OCI-LY3 (cell line): ENCODE data around the gene EYA4.

Experiments used
- CTCF ChIP-seq: fragments of 200-600, 300-600 bp; sonication (generic); IDR thresholded peaks from 2 replicates; pipeline ENCODE4 v1.5.1; 2014; ENCODE audit warnings: antibody characterized with exemption, low read length, low read depth
- EZH2phosphoT487 ChIP-seq: fragments of 200-600 bp; shearing (Covaris generic); IDR thresholded peaks from 2 replicates; pipeline ENCODE4 v1.6.1; 2018; ENCODE audit warnings: antibody characterized with exemption, mixed run types, low read depth

- TF ChIP-seq EZH2phosphoT487 = no peak
- TF ChIP-seq CTCF = no peak
Observed at GRCh38 chr6:133478673-133479072, 237.5 kb downstream of the EYA4 start.
